Epithelial cell of prostate (primary cell): ENCODE data around the gene CCDC28A.
A peak's percentile ranks its signal among the peaks of the same experiment; 100 is the strongest.

Source experiments
- DNase-seq: peaks from one replicate; pipeline ENCODE4 v3.0.0-alpha.2; 2011; ENCODE audit warnings: low read depth, low spot score
- H3K27ac ChIP-seq: fragments of 450-650 bp; 2 replicates; pipeline ENCODE4 v1.5.1; 2017; ENCODE audit warnings: mild to moderate bottlenecking

CCDC28A gene

DNA sequence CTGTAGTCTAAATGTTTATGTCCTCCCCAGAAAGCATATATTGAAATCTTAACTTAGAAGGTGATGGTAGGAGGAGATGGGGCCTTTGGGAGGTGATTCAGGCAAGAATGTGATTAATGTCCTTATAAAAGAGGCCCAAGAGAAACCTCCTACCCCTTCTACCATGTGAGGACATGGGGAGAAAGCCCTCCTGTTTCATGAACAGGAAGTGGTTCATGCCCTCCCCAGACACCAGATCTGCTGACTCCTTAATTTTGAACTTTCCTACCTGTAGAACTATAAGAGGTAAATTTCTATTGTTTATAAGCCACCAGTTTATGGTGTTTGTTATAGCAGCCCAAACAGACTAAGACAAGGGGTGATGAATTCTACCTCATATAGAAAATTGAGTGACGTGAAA, 13.6 kb downstream of the CCDC28A start:
- no peak overlapping the region for H3K27ac ChIP-seq
- DNase-seq, result no peak

DNA sequence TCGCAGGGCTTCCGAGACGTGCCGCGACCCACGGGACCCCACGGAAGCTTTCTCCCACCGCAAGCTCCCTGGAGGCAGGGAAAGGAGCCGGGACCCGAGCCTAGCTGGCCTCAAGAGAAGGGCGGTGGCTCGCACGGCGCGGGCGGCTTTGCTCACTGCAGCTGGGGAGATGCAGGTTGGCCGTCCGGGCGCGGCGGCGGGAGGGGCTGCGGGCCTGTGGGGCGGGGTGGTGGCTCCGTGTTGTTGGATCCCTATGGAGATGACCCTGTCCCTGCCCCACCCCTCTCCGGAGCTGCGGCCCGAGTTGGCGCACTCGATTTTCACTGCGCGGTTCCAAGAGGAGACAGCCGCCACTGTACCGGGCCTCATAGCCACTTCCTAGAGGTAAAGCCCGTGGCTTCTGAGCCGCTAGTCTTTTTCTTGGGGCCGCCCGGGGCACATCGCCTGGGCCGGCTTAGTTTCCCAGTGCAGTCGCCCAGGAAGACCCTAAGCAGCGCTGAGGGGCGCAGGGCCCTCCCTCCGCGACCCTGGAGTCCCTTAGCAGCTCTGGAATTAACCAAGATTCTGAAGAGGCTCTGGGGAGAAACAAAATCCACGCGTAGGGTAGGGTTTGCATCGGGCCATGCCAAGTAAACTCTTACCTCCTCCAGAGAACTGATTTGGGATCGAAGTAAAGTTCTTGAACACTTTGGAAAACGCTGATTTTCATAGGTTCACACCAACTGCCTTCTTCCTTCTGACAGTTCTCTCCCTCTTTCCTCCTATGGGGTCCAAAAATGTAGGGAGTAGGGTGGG, 22.4 kb downstream of the CCDC28A start, which contains the start of gene ECT2L:
TSS of gene ECT2L (plus strand) at position 279 of the 795 bp plus-strand sequence. CDS start 17,188 bp downstream, outside the sequence.
- no peak for DNase-seq
- H3K27ac ChIP-seq, result no peak within 1 kb of the TSS

DNA sequence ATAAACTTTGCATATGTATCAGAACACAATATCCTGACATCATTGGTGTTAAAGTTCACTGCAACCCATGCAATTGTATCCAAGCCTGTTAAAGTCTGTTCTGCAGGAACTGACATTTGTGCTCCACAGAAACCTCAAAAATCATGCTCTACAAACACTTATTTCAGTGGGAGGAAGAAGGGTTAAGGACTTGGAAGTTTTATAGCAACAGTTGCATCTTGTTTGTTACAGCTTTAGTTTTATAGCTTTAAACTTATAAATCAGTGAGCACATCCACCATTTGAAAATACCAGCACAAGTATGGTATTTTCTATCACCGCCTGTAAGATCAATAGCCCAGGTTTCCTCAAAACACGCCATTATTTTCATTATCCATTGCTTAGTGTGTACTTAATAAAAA, 23.2 kb downstream of the CCDC28A start:
- no peak overlapping the region for H3K27ac ChIP-seq
- no peak for DNase-seq

DNA sequence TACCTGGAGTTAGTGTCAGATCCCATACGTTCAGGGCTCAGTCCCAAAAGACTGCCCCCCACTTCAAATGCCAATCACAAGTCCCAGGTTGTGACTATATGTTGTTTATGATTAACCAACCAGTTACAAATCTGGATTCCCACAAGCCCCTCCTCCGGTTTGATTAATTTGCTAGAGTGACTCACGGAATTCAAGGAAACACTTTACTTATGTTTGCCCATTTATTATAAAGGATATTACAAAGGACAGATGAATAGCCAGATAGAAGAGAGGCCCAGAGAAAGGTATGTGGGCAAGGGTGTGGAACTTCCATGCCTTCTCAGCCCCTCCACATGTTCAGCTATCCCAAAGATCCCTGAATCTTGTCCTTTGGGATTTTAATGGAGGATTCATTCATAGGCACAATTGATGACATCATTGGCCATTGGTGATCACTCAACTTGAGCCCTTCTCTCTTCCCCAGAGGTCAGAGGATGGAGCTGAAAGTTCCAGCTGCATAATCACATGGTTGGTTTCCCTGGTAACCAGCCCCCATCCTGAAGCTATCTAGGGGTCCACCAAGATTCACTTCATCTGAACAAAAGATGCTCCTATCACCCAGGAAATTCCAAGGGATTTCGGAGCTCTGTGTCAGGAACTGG, 24.4 kb downstream of the CCDC28A start:
- H3K27ac ChIP-seq, result no peak overlapping the region
- no peak for DNase-seq

DNA sequence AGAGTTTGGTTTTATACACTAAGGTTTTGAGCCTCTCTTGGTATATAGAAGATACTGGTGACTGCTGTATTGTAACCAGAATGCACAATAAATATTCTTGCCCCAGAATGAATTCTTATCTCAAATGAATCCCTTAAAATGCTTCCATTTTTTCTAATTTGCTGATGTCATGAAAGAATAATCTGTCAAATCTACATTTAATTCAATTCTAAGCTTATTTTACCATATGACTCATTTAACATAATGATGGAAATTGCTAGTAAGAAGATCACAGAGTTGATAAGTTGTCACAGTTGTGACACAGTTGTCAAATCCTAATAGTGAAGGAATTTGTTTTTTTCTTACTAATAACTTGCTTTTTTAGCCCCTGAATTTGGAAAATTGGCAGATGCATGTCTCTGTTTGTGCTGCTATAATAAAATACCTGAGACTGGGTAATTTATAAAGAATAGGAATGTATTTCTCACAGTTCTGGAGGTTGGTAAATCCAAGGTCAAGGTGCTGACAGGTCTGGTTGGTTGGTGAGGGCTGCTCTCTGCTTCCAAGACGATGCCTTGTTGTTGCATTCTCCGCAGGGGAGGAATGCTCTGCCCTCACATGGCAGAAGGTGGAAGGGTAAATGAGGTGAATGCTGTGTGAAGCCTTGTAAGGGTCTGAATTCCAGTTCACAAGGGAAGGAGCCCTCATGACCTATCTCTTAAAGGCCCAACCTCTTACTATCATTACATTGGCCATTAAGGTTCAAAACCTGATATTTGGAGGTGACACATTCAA, 27.0 kb downstream of the CCDC28A start:
- no peak for DNase-seq
- no peak overlapping the region for H3K27ac ChIP-seq

DNA sequence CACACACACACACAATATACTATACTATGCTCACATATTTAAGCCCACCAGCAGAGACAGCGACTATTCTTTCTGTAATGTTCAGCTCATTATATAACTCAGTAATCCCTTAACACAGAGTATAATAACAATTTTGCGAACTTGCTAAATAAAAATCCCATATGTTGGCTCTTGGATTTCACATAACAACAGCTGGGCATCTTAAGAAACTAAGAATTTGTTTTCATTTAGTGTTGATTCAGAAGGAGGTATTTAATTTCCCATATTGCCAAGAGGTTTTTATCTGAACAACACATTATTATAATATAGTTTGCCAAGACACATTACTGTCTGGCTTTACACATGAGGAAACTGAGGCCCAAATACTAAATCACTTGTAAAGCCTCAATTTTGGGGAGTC, 29.8 kb downstream of the CCDC28A start:
- DNase-seq, result no peak
- no peak overlapping the region for H3K27ac ChIP-seq

DNA sequence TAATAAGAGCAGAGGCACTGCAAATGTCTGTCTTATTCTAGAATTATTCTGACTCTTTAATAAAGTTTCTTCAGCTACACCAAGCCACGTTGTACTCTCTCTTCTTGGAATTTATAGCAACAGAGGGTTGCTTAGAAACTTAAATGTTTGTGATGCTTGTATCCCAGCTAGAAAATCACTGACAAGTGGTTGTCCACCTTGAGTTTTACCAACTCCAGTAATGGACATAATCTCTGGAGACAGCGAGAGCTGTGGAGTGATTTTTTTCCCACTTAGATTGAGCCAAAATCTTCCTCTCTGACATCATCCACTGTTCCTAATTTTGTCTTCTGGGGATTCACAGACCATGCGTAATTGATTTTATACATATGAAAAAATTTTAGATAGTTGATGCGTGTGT, 30.3 kb downstream of the CCDC28A start:
- no peak overlapping the region for H3K27ac ChIP-seq
- no peak for DNase-seq

DNA sequence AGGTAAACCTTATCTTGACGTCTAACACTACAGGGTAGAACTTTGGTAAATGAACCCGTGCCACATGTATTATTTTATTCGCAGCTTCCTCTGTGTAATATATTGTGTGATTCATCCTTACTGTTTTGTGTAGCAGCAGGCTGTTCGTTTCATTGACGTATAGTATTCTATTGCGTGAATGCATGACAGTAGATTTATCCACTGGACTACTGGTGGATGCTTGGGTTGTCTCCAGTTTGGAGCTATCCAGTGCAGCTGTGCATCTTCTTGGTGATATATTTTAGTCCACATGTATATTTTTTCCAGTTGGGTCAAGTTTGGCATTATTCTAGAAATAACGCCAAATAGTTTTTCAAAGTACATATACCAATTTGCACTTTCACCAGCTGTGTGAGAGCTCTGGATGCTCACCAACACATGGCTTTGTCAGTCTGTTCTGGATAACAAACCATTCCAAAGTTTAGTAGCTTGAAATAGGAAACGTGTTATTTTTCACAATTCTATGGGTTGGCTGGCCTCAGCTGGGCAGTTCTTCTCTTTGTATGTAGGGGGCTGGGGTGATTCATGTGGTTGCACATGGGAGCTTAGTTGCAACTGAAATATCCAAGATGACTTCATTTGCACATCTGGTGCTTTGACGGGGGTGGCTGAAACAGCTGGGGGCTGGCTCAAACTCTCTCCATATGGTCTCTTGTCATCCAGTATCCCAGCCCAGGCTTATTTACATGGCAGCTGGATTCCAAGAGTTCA, 31.6 kb downstream of the CCDC28A start:
- H3K27ac ChIP-seq, result no peak overlapping the region
- no peak for DNase-seq

DNA sequence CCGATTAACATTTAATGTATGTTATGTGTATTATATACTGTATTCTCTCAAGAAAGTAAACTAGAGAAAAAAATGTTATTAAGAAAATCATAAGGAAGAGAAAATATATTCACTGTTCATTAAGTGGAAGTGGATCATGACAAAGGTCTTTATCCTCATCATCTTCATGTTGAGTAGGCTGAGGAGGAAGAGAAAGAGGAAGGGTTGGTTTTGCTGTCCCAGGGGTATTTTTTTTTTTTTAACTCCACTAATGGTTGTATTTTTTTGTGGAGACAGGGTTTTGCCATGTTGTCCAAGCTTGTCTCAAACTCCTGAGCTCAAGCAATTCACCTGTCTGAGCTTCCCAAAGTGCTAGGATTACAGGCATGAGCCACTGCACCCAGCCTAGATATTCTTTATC, 33.3 kb downstream of the CCDC28A start:
- DNase-seq, result no peak

DNA sequence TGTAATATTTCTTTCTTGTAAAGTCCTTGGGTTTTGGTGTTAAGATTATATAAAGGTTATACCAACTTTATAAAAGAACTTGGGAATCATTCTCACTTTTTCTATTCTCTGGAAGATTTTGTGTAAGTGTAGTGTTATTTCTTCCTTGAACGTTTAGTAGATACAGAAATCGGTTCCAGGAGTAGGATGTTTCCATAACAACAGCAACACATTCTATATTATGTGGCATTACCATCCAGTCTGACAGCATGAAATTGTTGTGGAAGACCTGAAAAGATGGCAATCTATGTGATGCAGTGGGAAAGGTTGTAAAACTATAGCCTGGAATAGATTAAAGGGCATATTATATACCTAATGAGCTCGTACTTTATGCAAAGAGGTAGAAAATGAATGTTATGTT, 36.1 kb downstream of the CCDC28A start:
- H3K27ac ChIP-seq, result no peak overlapping the region
- DNase-seq, result no peak

More for the DNA sequence above, 33.3 kb downstream of the CCDC28A start:
- no peak overlapping the region for H3K27ac ChIP-seq

DNA sequence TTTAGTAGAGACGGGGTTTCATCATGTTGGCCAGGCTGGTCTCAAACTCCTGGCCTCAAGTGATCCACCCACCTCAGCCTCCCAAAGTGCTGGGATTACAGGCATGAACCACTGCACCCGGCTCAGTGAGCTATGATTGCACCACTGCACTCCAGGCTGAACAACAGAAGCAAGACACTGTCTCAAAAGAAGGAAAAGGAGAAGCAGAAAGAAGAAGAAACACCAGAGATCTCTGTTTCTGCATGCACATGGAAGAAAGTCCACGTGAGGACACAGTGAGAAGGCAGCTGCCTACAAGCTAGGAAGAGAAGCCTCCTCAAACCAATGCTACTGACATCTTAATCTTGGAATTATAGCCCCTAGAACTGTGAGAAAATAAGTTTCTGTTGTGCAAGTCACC, 38.3 kb downstream of the CCDC28A start:
- DNase-seq, result no peak

DNA sequence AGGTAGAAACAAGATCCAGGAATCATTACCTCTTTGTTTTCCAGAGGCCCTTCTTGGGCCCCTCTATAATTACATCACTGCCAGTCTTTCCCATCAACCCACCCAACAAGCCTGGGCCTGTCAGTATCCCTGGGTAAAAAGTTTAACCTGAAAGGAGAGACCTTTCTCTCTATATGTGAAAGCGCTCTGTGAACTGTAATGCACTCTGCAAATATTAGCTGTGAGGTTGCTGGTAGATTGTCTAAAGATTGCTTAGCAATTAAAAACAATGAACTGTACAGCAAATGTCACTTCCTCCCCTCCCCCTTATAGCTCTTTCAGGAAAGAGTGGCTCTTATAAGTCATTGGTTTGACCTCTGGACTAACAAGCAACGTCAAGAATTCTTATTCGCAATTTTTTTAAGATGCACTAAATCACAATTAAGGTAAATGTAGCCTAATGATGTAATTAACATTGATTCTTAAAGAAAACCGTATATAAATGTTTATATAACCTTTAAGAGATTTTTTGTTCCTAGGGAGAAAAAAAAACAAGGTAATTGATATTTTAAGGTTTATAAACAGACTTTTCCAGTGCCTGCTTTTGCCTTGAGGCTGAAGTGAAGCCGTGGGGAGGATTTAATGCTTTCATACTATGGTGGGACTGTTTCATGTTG, 40.7 kb downstream of the CCDC28A start:
- no peak for DNase-seq
- no peak overlapping the region for H3K27ac ChIP-seq

More for the DNA sequence above, 38.3 kb downstream of the CCDC28A start:
- H3K27ac ChIP-seq, result no peak overlapping the region

DNA sequence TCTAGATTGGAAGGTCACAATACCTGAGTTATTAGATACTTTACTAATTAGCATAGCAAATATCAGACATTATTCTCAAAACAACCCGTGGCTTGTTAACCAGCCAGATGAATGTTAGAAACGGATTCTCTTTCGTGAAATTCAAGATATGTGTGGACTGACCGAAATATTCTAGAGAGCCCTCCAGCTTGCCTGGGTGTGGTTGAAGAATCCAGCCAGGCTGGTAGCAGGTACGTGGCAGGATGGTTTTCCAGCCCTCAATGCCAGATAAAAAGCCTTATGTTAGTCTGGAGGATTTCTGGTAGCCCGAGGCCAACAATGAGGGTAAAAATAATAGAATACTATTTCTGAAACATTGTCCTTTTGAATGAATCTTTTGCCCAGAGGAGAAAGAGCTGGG, 41.7 kb downstream of the CCDC28A start:
- DNase-seq, result no peak
- H3K27ac ChIP-seq, result no peak overlapping the region

DNA sequence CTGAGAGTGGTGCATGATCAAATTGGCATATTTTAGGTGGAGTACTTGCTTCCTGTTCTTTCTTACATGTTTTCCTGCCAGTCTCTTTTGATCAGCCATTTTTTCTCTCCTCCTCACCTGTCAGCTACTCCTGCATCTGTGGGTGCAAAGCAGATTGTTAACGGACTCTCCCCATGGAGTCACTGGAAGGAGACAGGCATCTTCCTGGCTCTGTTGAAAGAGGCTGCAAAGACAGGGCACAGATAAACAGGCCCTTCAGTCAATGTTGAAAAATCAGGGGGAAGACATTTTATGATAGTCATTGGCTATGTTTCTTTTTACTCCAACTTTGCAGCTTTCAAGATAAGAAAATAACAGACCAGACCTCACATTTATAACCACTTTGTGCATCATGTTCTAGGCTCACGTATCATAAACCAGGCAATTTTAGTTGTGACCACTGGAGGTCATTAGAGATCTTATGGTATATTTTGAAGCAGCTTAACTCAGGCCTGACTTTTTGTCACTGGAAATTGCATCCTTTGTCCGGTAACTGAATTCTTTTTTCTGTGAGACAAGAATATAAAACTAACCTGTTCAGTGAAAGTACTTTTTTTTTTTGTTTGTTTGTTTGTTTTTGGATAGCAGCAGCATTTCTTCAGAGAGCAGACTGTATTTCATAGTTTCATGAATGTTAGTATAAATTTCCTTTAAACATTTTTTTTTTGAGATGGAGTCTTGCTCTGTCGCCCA, 42.4 kb downstream of the CCDC28A start:
- DNase-seq, result peak; percentile 36
- H3K27ac ChIP-seq, result peak overlapping the region; percentile 99

DNA sequence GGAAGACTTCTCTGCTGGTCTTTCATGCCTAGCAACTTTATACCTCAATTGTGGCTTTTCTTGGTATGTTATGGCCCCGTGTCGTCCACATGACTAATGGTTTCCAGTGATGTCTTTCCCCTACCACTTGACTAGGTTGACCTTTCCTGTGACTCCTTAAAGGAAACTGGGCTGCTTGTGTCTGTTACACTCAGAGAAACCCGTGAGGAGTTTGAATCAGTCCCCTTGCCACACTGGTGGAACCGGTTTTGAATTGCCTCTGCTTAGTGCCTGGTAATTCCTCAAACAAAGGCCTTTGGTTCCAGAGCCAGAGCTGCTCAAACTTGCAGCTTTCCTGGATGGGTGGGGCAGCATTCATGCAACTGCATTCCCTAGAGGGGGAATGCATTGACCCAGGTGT, 44.2 kb downstream of the CCDC28A start:
- DNase-seq, result peak; percentile 100
- H3K27ac ChIP-seq, result peak overlapping the region; percentile 99

DNA sequence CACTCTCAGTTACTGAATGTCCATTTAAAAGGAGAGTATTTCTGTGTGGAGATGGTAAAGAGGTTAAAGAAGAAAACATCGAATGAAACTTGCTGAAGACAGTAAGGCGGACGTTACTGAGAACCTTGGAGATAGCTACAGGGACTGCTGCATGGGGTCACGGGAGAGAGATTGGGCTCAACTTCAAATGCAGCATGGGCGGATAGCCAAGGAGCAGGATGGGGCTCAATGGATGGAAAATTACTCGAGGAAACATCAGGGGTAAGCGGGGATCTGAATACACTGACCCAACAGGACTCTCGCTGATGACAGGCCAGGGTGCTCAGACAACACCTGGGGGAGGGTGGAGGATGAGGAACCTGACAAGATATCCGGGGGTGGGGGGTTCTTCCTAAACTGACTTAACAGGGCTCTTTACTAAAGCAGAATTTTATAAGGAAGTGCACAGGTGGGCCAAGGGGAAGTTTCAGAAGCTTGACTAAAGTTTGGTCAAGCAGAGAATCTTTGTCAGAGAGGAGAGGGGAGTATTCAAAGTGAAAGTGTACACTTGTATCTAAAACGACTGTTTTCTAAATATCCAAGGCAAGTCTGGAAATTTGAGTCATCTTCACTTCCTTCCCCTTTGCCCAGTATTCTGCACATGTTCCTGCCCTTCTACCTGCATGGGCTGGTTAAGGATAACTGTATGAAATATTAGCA, 45.1 kb downstream of the CCDC28A start:
- peak overlapping the region; percentile 99 for H3K27ac ChIP-seq
- no peak for DNase-seq

DNA sequence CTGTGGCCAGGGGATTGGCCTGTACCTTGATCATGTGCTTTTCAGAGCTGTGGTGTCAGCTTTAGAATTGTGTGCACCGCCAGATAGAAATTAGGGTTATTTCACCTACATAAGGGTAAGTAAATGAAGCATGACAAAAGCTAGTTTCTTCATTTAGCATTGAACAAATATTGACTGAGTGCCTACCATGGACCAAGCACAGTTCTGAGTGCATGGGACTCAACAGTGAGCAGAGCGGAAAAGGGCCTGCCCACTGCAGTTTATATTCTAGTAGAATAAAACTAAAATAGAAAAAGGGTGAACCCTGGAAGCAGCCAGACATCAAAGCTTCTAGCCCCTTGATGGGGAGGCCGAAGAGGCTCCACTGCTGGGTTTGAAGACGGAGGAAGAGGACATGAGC, 48.0 kb downstream of the CCDC28A start:
- H3K27ac ChIP-seq, result peak overlapping the region; percentile 99
- no peak for DNase-seq

DNA sequence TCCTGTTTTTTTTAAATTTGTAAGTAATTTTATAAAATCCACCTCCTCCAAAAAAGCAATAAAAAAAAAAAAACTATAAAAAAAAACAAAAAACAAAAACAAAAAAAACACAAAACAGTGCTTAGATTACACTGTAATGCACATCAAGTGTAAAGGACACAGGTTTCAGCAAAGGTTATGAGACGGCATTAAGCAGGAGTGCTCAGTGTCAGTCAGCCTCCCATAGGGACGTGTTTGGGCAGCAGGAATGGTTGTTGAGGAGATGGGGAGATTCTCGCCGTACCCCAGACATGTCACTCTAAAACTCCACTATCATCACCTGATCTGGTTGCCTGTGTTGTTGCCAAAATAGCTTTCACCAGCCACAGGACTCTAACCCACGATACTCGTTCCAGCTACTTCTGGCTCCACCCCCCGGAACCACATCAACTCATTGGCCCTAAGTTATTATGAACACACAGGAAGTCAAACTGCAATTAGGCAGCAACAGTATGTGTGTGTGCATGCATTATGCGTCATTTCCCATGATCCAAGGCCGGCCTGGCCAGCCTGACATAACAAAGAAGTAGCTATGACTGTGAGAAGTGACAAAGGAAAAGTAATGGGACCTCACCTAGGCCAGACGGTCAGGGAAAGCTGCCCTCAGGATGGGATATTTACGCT, 51.0 kb downstream of the CCDC28A start:
- H3K27ac ChIP-seq, result peak overlapping the region; percentile 45
- DNase-seq, result no peak
